OCI-LY1 (cell line): ENCODE data around the gene DMRTA1.

Source experiments
- EZH2 ChIP-seq: fragments of 200-600 bp; sonication (generic), shearing (Covaris generic); IDR thresholded peaks from 2 replicates; pipeline ENCODE4 v1.8.0; 2017; ENCODE audit warnings: borderline replicate concordance, mixed run types, mild to moderate bottlenecking, antibody characterized with exemption, low read length, moderate library complexity, mixed read lengths
- TF ChIP-seq, protein P1 (sequence below): fragments of 200-600 bp; sonication (generic), shearing (Covaris generic); IDR thresholded peaks from 2 replicates; pipeline ENCODE4 v1.5.1; 2017; ENCODE audit warnings: mild to moderate bottlenecking, antibody characterized with exemption, low read length, moderate library complexity, mixed read lengths

DNA sequence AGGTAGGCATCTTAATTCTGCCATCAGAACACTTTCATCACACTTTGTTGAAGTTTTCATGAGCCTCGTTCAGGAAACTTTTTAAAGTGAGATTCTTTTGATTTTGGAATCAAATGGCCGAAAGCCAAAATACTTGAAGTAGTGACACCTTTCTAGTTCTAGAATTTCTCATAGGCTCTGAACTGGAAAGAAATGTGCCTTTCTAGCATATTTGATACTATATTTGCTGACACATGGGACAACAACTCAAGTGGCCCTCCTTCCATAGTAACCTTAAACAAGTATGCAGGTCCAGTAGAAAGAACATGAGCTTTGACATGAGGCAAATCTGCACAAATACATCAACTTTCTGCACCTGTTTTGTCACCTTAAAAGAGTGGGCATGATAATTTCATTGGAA is 22.0 kb upstream of the DMRTA1 start:
- TF ChIP-seq EZH2: no peak
- TF ChIP-seq, protein P1, sequence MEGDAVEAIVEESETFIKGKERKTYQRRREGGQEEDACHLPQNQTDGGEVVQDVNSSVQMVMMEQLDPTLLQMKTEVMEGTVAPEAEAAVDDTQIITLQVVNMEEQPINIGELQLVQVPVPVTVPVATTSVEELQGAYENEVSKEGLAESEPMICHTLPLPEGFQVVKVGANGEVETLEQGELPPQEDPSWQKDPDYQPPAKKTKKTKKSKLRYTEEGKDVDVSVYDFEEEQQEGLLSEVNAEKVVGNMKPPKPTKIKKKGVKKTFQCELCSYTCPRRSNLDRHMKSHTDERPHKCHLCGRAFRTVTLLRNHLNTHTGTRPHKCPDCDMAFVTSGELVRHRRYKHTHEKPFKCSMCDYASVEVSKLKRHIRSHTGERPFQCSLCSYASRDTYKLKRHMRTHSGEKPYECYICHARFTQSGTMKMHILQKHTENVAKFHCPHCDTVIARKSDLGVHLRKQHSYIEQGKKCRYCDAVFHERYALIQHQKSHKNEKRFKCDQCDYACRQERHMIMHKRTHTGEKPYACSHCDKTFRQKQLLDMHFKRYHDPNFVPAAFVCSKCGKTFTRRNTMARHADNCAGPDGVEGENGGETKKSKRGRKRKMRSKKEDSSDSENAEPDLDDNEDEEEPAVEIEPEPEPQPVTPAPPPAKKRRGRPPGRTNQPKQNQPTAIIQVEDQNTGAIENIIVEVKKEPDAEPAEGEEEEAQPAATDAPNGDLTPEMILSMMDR: no peak
